ENCODE results near the gene MBLAC1. TPM values are rescaled to one million over a fixed set of nuclear protein-coding genes. Genes with fewer than 3 reads are reported as not detected.

The MBLAC1 gene
- total RNA-seq, 1 experiment from 2014 or later: 1.2 TPM

- no TSS peak for BruUV-seq (replicated peaks)
- no peak for DNase-seq
- TF ChIP-seq, protein P1, sequence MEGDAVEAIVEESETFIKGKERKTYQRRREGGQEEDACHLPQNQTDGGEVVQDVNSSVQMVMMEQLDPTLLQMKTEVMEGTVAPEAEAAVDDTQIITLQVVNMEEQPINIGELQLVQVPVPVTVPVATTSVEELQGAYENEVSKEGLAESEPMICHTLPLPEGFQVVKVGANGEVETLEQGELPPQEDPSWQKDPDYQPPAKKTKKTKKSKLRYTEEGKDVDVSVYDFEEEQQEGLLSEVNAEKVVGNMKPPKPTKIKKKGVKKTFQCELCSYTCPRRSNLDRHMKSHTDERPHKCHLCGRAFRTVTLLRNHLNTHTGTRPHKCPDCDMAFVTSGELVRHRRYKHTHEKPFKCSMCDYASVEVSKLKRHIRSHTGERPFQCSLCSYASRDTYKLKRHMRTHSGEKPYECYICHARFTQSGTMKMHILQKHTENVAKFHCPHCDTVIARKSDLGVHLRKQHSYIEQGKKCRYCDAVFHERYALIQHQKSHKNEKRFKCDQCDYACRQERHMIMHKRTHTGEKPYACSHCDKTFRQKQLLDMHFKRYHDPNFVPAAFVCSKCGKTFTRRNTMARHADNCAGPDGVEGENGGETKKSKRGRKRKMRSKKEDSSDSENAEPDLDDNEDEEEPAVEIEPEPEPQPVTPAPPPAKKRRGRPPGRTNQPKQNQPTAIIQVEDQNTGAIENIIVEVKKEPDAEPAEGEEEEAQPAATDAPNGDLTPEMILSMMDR (IDR thresholded peaks at IDR 0.05; ENCODE audit: unreplicated experiment): no peak
- H3K4me1 Mint-ChIP-seq (ENCODE audit: low read depth, unreplicated experiment): peaks cover 15% of the 10 kb centered on the region
- H3K4me3 Mint-ChIP-seq (ENCODE audit: low read depth, unreplicated experiment): no peak overlapping the region
- CTCF ChIA-PET: no interaction called here
- peaks cover 59% of the 10 kb centered on the region for H3K27me3 Mint-ChIP-seq (ENCODE audit: unreplicated experiment)
- intact Hi-C loops (cut with micrococcal nuclease; ENCODE audit: unreplicated experiment): no loop called here
- no peaks in the 10 kb centered on the region for H3K9me3 Mint-ChIP-seq (ENCODE audit: low read depth, unreplicated experiment)
- peaks cover 6% of the 10 kb centered on the region for H3K36me3 Mint-ChIP-seq (ENCODE audit: insufficient read depth, unreplicated experiment)
- no peak overlapping the region for H3K27ac Mint-ChIP-seq (ENCODE audit: unreplicated experiment)
These were observed 47.2 kb downstream of the MBLAC1 start for GRCh38 chr7:100173806-100174495.

- TF ChIP-seq, protein P1 (IDR thresholded peaks at IDR 0.05; ENCODE audit: unreplicated experiment): no peak
- Mint-ChIP-seq H3K27me3 (ENCODE audit: unreplicated experiment) (peaks cover 59% of the 10 kb centered on the region), H3K4me3 (ENCODE audit: low read depth, unreplicated experiment) (no peak overlapping the region), H3K4me1 (ENCODE audit: low read depth, unreplicated experiment) (peaks cover 15% of the 10 kb centered on the region), H3K36me3 (ENCODE audit: insufficient read depth, unreplicated experiment) (peaks cover 6% of the 10 kb centered on the region), H3K27ac (ENCODE audit: unreplicated experiment) (no peak overlapping the region), H3K9me3 (ENCODE audit: low read depth, unreplicated experiment) (no peaks in the 10 kb centered on the region)
- CTCF ChIA-PET: no interaction called here
- intact Hi-C loops (cut with micrococcal nuclease; ENCODE audit: unreplicated experiment): no loop called here
- DNase-seq: no peak
- no TSS peak for BruUV-seq (replicated peaks)
These were observed 47.8 kb downstream of the MBLAC1 start for GRCh38 chr7:100174582-100174981.

- TF ChIP-seq, protein P1 (IDR thresholded peaks at IDR 0.05; ENCODE audit: unreplicated experiment): no peak
- Mint-ChIP-seq H3K27me3 (ENCODE audit: unreplicated experiment) (peaks cover 53% of the 10 kb centered on the region), H3K9me3 (ENCODE audit: low read depth, unreplicated experiment) (no peaks in the 10 kb centered on the region), H3K4me1 (ENCODE audit: low read depth, unreplicated experiment) (peaks cover 10% of the 10 kb centered on the region), H3K4me3 (ENCODE audit: low read depth, unreplicated experiment) (no peak overlapping the region), H3K27ac (ENCODE audit: unreplicated experiment) (no peak overlapping the region), H3K36me3 (ENCODE audit: insufficient read depth, unreplicated experiment) (peaks cover 6% of the 10 kb centered on the region)
- intact Hi-C loops (cut with micrococcal nuclease; ENCODE audit: unreplicated experiment): no loop called here
- no TSS peak for BruUV-seq (replicated peaks)
- DNase-seq: no peak
- CTCF ChIA-PET: interaction anchor here (0.6 kb wide), 1 partner anchor 328 kb away, joined by 5 read pairs; no protein-coding TSS in a partner anchor
These were observed 48.6 kb downstream of the MBLAC1 start for GRCh38 chr7:100175296-100175935.

GRCh38 chr7:100176096-100177044, 49.6 kb downstream of the MBLAC1 start:
- H3K4me3 Mint-ChIP-seq (ENCODE audit: low read depth, unreplicated experiment): peak overlapping the region; percentile 62
- no TSS peak for BruUV-seq (replicated peaks)

More at GRCh38 chr7:100176096-100177044, 49.6 kb downstream of the MBLAC1 start:
- Mint-ChIP-seq H3K27me3 (ENCODE audit: unreplicated experiment) (peaks cover 51% of the 10 kb centered on the region), H3K9me3 (ENCODE audit: low read depth, unreplicated experiment) (no peaks in the 10 kb centered on the region), H3K27ac (ENCODE audit: unreplicated experiment) (no peak overlapping the region), H3K36me3 (ENCODE audit: insufficient read depth, unreplicated experiment) (peaks cover 6% of the 10 kb centered on the region), H3K4me1 (ENCODE audit: low read depth, unreplicated experiment) (peaks cover 5% of the 10 kb centered on the region)
- no peak for DNase-seq
- CTCF ChIA-PET: interaction anchor here (0.6 to 0.8 kb wide), 2 partner anchors 27 to 48 kb away, joined by 3 read pairs; partner anchors contain the start of gene LAMTOR4
- intact Hi-C loops (cut with micrococcal nuclease; ENCODE audit: unreplicated experiment): no loop called here
- TF ChIP-seq, protein P1 (IDR thresholded peaks at IDR 0.05; ENCODE audit: unreplicated experiment): no peak
